Smooth muscle cell (in vitro differentiated cells): ENCODE measurements around the gene IDUA. TPM values are rescaled to one million over a fixed set of nuclear protein-coding genes. Genes with fewer than 3 reads are reported as not detected.

Experiments used
- DNase-seq: peaks from one replicate; lab custom pipeline; 2025; ENCODE audit not compliant: unreplicated experiment; lab: John Stamatoyannopoulos, UW
- H2AFZ ChIP-seq: fragments of 200-600 bp; sonication (generic); 2 replicates; pipeline ENCODE4 v1.6.0; 2016; ENCODE audit warnings: antibody characterized with exemption, low read depth, mild to moderate bottlenecking
- H3F3A ChIP-seq: fragments of 200-600 bp; sonication (generic); 2 replicates; pipeline ENCODE4 v1.6.0; 2017; ENCODE audit warnings: antibody characterized with exemption, low read depth
- H3K27ac ChIP-seq: fragments of 200-600 bp; sonication (generic); 2 replicates; pipeline ENCODE4 v1.5.1; 2016; ENCODE audit warnings: low read depth, mild to moderate bottlenecking
- H3K27me3 ChIP-seq: fragments of 200-600 bp; sonication (generic); 2 replicates; pipeline ENCODE4 v1.6.1; 2016; ENCODE audit warnings: low read depth, mild to moderate bottlenecking
- H3K36me3 ChIP-seq: fragments of 200-600 bp; sonication (generic); 2 replicates; pipeline ENCODE4 v1.5.1; 2016; ENCODE audit warnings: low read depth
- H3K4me1 ChIP-seq: fragments of 200-600 bp; sonication (generic); 2 replicates; pipeline ENCODE4 v1.5.1; 2016; ENCODE audit warnings: low read depth
- H3K4me2 ChIP-seq: fragments of 200-600 bp; sonication (generic); 2 replicates; pipeline ENCODE4 v1.6.0; 2016; ENCODE audit warnings: mild to moderate bottlenecking
- H3K4me3 ChIP-seq: fragments of 200-600 bp; sonication (generic); 2 replicates; pipeline ENCODE4 v1.5.1; 2016; ENCODE audit warnings: mild to moderate bottlenecking
- H3K79me2 ChIP-seq: fragments of 200-600 bp; sonication (generic); 2 replicates; pipeline ENCODE4 v1.6.0; 2016; ENCODE audit warnings: low read depth, mild to moderate bottlenecking
- H3K9ac ChIP-seq: fragments of 200-600 bp; sonication (generic); 2 replicates; pipeline ENCODE4 v1.6.0; 2016; ENCODE audit warnings: low read depth
- H3K9me3 ChIP-seq: fragments of 200-600 bp; sonication (generic); replicated peaks from 2 replicates; pipeline ENCODE4 v1.5.1; 2016; ENCODE audit warnings: low read depth
- H4K20me1 ChIP-seq: fragments of 200-600 bp; sonication (generic); 2 replicates; pipeline ENCODE4 v1.6.0; 2016; ENCODE audit warnings: low read depth
- CTCF ChIP-seq: fragments of 200-600 bp; sonication (generic); IDR thresholded peaks from 2 replicates; pipeline ENCODE4 v1.5.1; 2017; ENCODE audit warnings: borderline replicate concordance, mild to moderate bottlenecking, antibody characterized with exemption; ENCODE audit not compliant: insufficient read depth, poor library complexity, severe bottlenecking
- WGBS: methylation state at CpG from one replicate; pipeline ENCODE4 v1.1.7; 2016; ENCODE audit warnings: low lambda C conversion rate; 5-methylcytosine and 5-hydroxymethylcytosine counted together
- polyA plus RNA-seq: library from polyadenylated mRNA; unstranded; fragments of >200 nt; fragmentation: Nextera tagmentation; extraction: Ambion mirVana; gene quantifications from 2 replicates; pipeline ENCODE4 v1.2.1, GENCODE V29; 2016
- total RNA-seq: library from RNA; depleted of rRNA; stranded (reverse); fragments of >200 nt; gene quantifications from 2 replicates; pipeline ENCODE4 v1.2.3, GENCODE V29; 2014

The IDUA gene
- total and polyA plus RNA-seq, 2 experiments from 2014 or later = 6.3 to 49.9 TPM

GRCh38 chr4:991451-992296, 4.8 kb downstream of the IDUA start:
- Histone ChIP-seq H3K4me2 (no peak overlapping the region), H3K27me3 (peaks cover 15% of the 10 kb centered on the region), H3K27ac (no peak overlapping the region), H3K79me2 (no peaks in the 10 kb centered on the region), H3K36me3 (no peaks in the 10 kb centered on the region), H3K9ac (no peak overlapping the region), H2AFZ (no peak overlapping the region), H3K4me3 (no peak overlapping the region), H3K4me1 (no peaks in the 10 kb centered on the region), H4K20me1 (peaks cover 15% of the 10 kb centered on the region), H3F3A (no peaks in the 10 kb centered on the region), H3K9me3 (no peaks in the 10 kb centered on the region)
- no peak for DNase-seq
- WGBS = 95% methylated on average over 50 of the region's 50 CpGs
- no peak for TF ChIP-seq CTCF

GRCh38 chr4:992297-993110, 5.7 kb downstream of the IDUA start:
- Histone ChIP-seq H3K27ac (no peak overlapping the region), H3K36me3 (no peaks in the 10 kb centered on the region), H3K4me1 (no peaks in the 10 kb centered on the region), H2AFZ (no peak overlapping the region), H4K20me1 (peaks cover 20% of the 10 kb centered on the region), H3K4me3 (no peak overlapping the region), H3K4me2 (no peak overlapping the region), H3K9me3 (no peaks in the 10 kb centered on the region), H3K27me3 (peaks cover 23% of the 10 kb centered on the region), H3K9ac (no peak overlapping the region), H3F3A (no peaks in the 10 kb centered on the region), H3K79me2 (no peaks in the 10 kb centered on the region)
- TF ChIP-seq CTCF = no peak
- DNase-seq = no peak
- 83% methylated on average over 25 of the region's 25 CpGs for WGBS

GRCh38 chr4:993111-994029, 6.5 kb downstream of the IDUA start, which contains the start of gene SLC26A1:
Gene SLC26A1 (minus strand): TSS chr4:993404. CDS start chr4:991703, 1,701 bp downstream.
- no peak within 1 kb of the TSS for H3K27ac ChIP-seq
- no peak within 1 kb of the TSS for H2AFZ ChIP-seq

More at GRCh38 chr4:993111-994029, 6.5 kb downstream of the IDUA start, which contains the start of gene SLC26A1:
- Histone ChIP-seq H3K36me3 (no peaks in the 10 kb centered on the region), H3K4me1 (peaks cover 3% of the 10 kb centered on the region), H3K4me2 (no peak within 1 kb of the TSS), H3K79me2 (no peaks in the 10 kb centered on the region), H3K27me3 (peaks cover 32% of the 10 kb centered on the region), H3K4me3 (no peak within 1 kb of the TSS), H3K9me3 (no peaks in the 10 kb centered on the region), H3K9ac (no peak within 1 kb of the TSS), H4K20me1 (peaks cover 28% of the 10 kb centered on the region), H3F3A (no peaks in the 10 kb centered on the region)
- no peak for DNase-seq
- WGBS = 93% methylated on average over 36 of the region's 37 CpGs
- TF ChIP-seq CTCF = no peak
